GM12891 (cell line): ENCODE measurements around the gene ETV7.
A peak's percentile ranks its signal among the peaks of the same experiment; 100 is the strongest.

Experiments
- DNase-seq: peaks from one replicate; pipeline ENCODE4 v3.0.0; 2011; ENCODE audit warnings: low spot score; ENCODE audit not compliant: insufficient read length
- FAIRE-seq: peaks from 2 replicates; lab custom pipeline; 2011; peaks lifted over from hg19 to GRCh38; lab: Jason Lieb, UNC
- PAX5 ChIP-seq: IDR thresholded peaks from 2 replicates; pipeline ENCODE4 v1.6.1; 2011; ENCODE audit warnings: low read length, moderate library complexity, mild to moderate bottlenecking; ENCODE audit not compliant: insufficient read depth, severe bottlenecking
- POLR2A ChIP-seq: IDR thresholded peaks from 2 replicates; pipeline ENCODE4 v1.6.1; 2011; ENCODE audit warnings: low read depth, low read length, control low read depth
- POLR2AphosphoS5 ChIP-seq: IDR thresholded peaks from 2 replicates; pipeline ENCODE4 v1.6.1; 2011; ENCODE audit warnings: low read depth, low read length, control low read depth
- POU2F2 ChIP-seq: IDR thresholded peaks from 2 replicates; pipeline ENCODE4 v1.6.1; 2011; ENCODE audit warnings: low read depth, mild to moderate bottlenecking, control low read depth, low read length, moderate library complexity
- SPI1 ChIP-seq: IDR thresholded peaks from 2 replicates; pipeline ENCODE4 v1.6.1; 2011; ENCODE audit warnings: low read depth, low read length, control low read depth
- TAF1 ChIP-seq: IDR thresholded peaks from 2 replicates; pipeline ENCODE4 v1.6.1; 2011; ENCODE audit warnings: low read depth, low read length, control low read depth

The ETV7 gene

DNA sequence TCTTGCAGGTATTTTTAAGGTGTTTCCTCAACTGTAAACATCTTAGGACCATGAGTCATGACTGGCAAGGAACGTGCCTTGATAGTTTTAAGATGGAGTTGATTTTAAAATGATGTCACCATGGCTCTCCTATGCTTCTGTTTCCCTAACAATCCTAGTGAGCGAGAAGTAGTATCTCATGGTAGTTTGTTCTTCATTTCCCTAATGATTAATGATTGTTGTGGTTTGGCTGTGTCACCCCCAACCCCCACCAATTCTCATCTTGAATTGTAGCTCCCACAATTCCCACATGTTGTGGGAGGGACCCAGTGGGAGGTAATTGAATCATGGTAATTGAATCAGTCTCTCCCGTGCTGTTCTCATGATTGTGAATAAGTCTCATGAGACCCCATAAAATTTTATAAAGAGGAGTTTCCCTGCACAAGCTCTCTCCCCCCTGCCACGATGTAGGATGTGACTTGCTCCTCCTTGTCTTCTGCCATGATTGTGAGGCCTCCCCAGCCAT lies 34.0 kb downstream of the ETV7 start:
- FAIRE-seq: no peak
- TF ChIP-seq PAX5 (no peak), POU2F2 (no peak)
- no peak for DNase-seq

DNA sequence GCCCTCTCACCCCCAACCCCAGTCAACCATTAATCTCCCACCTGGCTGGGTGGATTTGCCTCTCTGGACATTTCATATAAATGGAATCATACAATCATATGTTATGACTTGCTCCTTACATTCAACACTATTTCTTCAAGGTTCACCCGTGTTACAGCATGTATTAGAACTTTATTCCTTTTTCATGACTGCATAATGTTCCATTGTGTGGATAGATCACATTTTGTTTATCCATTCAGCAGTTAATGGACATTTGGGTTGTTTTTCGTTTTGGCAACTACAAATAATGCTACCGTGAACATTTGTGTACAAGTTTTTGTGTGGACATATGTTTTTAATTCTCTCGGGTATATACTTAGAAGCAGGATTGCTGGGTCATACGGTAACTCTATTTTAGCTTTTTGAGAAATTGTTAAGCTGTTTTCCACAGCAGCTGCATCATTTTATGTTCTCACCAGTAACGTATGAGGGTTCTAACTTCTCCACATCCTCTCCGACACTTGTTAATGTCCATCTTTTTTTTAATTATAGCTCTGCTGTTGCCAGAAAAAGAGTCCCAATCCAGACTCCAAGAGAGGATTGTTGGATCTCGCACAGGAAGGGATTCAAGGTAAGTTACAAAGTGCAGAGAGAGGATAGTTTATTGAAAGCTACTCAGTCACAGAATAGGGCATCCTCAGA lies 34.9 kb downstream of the ETV7 start:
- DNase-seq (no peak), FAIRE-seq (no peak)
- TF ChIP-seq POLR2A: no peak
- no peak for TF ChIP-seq POLR2AphosphoS5
- TF ChIP-seq POU2F2: no peak
- TF ChIP-seq TAF1: no peak
- no peak for TF ChIP-seq SPI1
- TF ChIP-seq PAX5: no peak

DNA sequence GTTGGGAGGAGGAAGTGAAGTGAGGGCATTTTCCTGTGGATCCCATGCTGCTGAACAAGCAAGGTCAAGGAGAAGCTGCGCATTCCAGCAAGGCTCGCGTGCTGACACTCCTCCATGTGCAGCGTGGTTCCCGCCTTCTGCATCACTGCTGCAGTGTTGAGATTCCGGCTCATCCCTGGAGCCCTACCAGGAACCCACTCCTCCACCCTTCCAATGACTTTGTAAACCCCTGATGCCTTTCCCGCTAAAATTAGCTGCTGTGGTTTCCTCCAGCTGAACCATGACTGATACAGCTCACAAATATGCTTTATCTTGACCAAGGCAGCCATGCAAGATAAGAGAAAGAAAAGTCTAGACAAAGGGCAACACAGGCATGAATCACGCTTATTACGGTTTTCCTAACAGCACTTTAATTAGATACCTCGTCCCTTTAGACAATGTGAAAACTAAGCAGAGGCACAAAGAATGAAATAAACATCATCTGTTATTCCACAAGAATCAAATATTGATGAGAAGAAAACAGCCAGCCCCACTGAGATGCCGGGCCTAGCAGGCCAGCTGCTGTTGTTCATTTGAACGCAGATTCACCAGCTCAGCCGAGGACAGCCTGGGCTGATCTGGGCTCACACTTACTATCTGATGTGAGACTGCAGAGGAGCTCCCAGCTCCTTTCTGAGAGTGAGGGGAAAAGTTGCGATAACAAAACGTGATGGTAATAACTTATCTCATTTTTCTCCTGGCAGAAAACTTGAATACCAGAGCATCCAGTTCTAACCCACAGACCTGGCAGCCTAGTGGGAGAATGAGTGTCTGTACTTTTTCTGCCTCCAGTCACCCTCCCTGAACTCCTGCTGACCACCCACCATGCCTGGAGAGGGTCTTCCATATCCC lies 36.5 kb downstream of the ETV7 start:
- TF ChIP-seq SPI1 (no peak), POLR2AphosphoS5 (no peak), POLR2A (no peak), PAX5 (no peak), POU2F2 (no peak), TAF1 (no peak)
- FAIRE-seq: no peak
- DNase-seq: no peak

DNA sequence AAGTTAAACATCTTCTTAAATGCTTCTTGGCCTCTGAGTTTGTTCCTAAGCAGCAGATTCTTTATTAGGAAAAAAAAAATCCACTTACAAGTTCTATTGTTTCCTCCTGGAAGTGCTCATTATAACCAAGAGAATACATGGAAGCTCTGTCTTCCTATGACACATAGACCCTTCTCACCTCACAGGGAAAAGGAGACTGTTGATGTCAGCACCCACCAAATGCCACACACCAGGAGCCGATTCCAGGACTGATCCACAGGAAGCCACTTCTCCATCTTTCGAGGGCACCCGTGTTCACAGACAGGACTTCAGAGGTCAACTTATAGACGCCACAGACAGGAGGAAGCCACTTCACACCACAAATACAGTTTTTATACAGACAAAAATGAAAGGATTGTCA lies 37.4 kb downstream of the ETV7 start:
- DNase-seq: no peak
- TF ChIP-seq PAX5 (no peak), POU2F2 (no peak), TAF1 (no peak), POLR2AphosphoS5 (no peak), SPI1 (no peak), POLR2A (no peak)
- no peak for FAIRE-seq

DNA sequence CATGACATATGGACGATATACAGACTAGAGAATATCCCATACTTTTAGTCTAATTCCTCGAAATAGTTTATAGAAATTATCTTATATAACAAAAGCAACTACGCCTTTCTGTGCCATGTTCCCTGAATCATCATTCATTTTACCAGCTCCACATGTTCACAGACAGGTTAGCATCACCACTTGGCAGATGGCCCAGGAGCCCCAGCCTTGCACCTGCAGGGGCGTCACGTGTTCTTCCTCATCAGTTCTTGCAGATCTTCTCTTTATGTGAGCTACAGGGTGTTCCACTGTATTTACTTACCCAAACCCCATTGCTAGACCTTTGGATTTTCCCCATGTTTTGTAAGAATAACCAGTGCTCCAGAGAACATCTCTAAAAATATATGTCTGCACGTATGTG lies 38.2 kb downstream of the ETV7 start:
- no peak for TF ChIP-seq PAX5
- TF ChIP-seq TAF1: no peak
- no peak for TF ChIP-seq SPI1
- TF ChIP-seq POLR2AphosphoS5: no peak
- no peak for TF ChIP-seq POLR2A
- no peak for TF ChIP-seq POU2F2
- FAIRE-seq (peak; percentile 61), DNase-seq (no peak)

DNA sequence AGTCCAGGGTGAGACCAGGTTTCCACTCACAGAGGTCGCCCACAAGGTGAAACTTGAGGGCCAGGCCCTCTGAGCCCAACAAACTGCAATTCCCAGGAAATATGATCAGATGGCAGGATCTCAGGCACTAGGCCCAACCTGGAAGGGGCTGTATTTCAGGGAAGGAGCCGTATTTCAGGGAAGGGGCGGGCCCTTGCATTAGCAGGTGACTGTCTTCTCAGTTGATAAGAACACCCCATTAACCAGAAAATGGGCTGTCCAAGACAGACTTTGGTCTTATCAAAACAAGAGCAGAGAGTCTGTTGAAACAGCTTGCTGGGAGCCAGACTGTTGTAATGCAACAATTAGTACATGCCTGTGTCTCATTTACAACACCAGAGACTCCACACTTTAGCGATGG lies 39.8 kb downstream of the ETV7 start:
- no peak for FAIRE-seq
- TF ChIP-seq POU2F2 (no peak), POLR2AphosphoS5 (no peak), SPI1 (no peak), TAF1 (no peak), PAX5 (no peak), POLR2A (no peak)
- no peak for DNase-seq

DNA sequence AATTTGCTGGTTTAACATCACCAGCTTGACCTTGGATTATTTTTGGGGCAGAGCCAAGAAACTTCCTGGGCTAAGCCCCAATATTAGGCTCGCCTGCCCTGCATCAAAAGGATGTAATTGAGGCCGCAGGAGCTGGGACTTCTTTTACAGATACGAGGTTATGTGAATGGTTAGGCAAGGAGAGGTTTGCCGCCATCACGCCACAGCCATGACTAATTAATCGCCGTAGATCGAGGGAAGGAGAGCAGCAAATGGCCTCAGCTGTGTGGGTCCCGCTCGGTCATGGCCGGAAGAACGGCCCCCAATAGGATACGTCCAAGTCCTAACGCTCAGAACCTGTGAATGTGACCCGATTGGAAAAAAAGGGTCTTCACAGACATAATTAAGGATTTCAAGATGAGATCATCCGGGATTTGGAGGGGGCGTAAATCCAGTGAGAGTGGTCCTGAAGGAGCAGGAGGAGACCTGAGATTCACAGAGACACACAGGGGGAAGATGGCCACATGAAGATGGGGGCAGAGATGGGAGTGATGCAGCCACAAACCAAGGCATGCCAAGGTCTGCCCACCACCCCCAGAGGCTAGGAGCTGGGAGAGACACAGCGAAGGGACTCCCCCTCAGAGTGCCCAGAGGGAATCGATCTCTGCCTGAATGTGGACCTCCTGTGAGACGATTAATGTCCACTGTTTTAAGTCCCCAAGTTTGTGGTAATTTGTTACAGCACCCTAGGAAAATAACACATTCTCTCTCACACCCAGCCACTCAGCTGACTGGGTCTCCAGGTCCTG lies 40.8 kb downstream of the ETV7 start:
- TF ChIP-seq POU2F2 (no peak), PAX5 (no peak), SPI1 (no peak), TAF1 (no peak), POLR2AphosphoS5 (no peak), POLR2A (no peak)
- DNase-seq (no peak), FAIRE-seq (no peak)

DNA sequence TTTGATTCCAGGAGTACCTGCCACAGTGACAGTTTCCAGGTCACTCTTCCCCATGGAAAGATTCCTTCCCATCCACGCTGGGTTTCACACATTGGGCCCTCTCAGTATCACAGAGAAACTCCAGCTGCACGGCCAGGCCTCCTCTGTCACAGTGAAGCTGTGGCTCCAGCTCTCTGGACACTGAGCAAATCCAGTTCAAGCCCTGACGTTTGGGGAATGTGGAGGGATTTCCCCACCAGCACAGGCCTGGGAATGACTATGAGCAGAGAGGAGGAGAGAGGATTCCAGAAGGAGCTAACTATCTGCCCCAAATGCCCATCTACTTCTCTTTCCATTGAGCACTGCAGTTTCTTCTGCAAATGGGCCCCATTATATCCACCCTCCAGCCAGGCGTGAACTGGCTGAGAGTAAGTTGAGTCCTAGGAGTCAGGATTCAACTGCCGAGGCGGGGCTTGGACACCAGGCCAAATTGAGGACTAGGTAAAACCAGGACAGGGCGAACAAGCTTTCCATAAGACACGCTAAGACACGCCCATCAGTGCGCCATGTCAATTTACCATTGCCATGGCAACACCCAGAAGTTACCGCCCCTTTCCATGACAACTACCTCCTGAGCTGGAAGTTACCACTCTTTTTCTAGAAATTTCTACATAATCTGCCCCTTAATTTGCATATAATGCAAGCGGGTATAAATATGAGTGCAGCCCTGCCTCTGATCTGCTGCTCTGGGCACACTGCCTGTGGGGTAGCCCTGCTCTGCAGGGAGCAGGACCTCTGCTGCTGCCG lies 41.6 kb downstream of the ETV7 start:
- DNase-seq: no peak
- no peak for FAIRE-seq
- no peak for TF ChIP-seq POU2F2
